Measurements from ENCODE around the gene SKAP1. TPM values are rescaled to one million over a fixed set of nuclear protein-coding genes. Genes with fewer than 3 reads are reported as not detected.
A peak's percentile ranks its signal among the peaks of the same experiment; 100 is the strongest.
"Not testable (repeated sequence)": the region's sequence is repeated elsewhere in the genome, so short reads cannot be mapped to it uniquely, and the experiment has no call there.

The SKAP1 gene
- total RNA-seq, 1 donor from 2014 or later = not detected

DNA sequence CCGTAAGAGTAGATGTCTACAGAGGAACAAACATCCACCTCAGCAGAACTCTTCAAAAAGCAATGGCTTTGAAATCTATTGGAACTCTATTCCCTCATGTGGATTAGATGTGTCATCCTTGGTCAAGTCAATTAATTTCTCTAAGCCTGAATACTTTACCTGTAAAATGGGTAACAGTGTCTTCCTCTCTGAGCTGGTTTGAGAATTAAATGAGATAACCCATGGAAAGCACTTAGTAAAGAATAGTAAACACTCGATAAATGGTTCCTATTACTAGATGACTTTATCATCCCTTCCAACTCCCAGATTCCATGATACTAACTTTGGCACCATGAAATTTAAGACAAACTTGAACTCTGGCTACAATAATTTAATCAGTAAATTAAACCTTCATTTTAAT lies 89.1 kb downstream of the SKAP1 start:
- H3K27ac Mint-ChIP-seq (ENCODE audit: unreplicated experiment) = no peak overlapping the region
- TF ChIP-seq, protein P1, sequence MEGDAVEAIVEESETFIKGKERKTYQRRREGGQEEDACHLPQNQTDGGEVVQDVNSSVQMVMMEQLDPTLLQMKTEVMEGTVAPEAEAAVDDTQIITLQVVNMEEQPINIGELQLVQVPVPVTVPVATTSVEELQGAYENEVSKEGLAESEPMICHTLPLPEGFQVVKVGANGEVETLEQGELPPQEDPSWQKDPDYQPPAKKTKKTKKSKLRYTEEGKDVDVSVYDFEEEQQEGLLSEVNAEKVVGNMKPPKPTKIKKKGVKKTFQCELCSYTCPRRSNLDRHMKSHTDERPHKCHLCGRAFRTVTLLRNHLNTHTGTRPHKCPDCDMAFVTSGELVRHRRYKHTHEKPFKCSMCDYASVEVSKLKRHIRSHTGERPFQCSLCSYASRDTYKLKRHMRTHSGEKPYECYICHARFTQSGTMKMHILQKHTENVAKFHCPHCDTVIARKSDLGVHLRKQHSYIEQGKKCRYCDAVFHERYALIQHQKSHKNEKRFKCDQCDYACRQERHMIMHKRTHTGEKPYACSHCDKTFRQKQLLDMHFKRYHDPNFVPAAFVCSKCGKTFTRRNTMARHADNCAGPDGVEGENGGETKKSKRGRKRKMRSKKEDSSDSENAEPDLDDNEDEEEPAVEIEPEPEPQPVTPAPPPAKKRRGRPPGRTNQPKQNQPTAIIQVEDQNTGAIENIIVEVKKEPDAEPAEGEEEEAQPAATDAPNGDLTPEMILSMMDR (IDR thresholded peaks at IDR 0.05; ENCODE audit: partially characterized antibody, unreplicated experiment) = no peak
- no peaks in the 10 kb centered on the region for H3K27me3 Mint-ChIP-seq (ENCODE audit: unreplicated experiment)
- H3K9me3 Mint-ChIP-seq (ENCODE audit: unreplicated experiment) = no peaks in the 10 kb centered on the region
- no peak overlapping the region for H3K4me3 Mint-ChIP-seq (ENCODE audit: unreplicated experiment)
- no peaks in the 10 kb centered on the region for H3K36me3 Mint-ChIP-seq (ENCODE audit: unreplicated experiment)
- DNase-seq = no peak
- H3K4me1 Mint-ChIP-seq (ENCODE audit: low read depth, unreplicated experiment) = no peaks in the 10 kb centered on the region

DNA sequence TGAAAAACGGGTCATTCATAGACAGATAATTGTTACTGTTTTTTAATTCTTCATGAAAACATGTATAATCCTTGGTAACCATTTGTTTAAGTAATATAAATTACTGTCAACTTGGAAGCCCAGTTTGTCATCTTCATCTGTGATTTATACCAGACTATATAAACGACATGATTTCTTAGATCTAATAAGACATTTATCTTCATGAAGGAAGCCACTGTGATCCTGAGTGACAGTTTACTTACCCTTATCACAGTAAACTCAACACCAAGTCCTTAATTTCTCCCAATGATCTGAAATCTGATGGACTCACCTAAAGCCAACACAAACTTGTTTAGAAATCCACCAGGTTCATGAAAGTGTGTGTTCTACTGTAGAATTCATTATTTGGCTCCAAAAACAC lies 91.3 kb downstream of the SKAP1 start:
- TF ChIP-seq, protein P1 (IDR thresholded peaks at IDR 0.05; ENCODE audit: partially characterized antibody, unreplicated experiment) = no peak
- Mint-ChIP-seq H3K4me3 (ENCODE audit: unreplicated experiment) (no peak overlapping the region), H3K27me3 (ENCODE audit: unreplicated experiment) (no peaks in the 10 kb centered on the region)

DNA sequence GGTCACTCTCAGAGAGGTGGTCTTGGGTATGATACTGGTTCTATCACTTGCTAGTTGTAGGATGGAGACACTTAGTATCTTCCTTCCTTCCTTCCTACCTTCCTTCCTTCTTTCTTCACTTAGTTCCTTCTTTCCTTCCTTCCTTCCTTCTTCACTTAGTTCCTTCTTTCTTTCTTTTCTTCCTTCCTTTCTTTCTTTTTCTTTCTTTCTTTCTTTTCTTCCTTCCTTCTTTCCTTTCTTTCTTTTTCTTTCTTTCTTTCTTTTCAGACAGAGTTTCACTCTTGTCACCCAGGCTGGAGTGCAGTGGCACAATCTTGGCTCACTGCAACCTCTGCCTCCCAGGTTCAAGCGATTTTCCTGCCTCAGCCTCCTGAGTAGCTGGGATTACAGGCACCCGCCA lies 92.1 kb downstream of the SKAP1 start:
- H3K36me3 Mint-ChIP-seq (ENCODE audit: unreplicated experiment); H3K27ac Mint-ChIP-seq (ENCODE audit: unreplicated experiment); H3K9me3 Mint-ChIP-seq (ENCODE audit: unreplicated experiment); DNase-seq; H3K4me3 Mint-ChIP-seq (ENCODE audit: unreplicated experiment); H3K27me3 Mint-ChIP-seq (ENCODE audit: unreplicated experiment); H3K4me1 Mint-ChIP-seq (ENCODE audit: low read depth, unreplicated experiment): not testable (repeated sequence)

More for the DNA sequence above, 91.3 kb downstream of the SKAP1 start:
- H3K9me3 Mint-ChIP-seq (ENCODE audit: unreplicated experiment) = no peaks in the 10 kb centered on the region
- H3K36me3 Mint-ChIP-seq (ENCODE audit: unreplicated experiment) = no peaks in the 10 kb centered on the region
- no peak overlapping the region for H3K27ac Mint-ChIP-seq (ENCODE audit: unreplicated experiment)
- DNase-seq = no peak
- H3K4me1 Mint-ChIP-seq (ENCODE audit: low read depth, unreplicated experiment) = no peaks in the 10 kb centered on the region

DNA sequence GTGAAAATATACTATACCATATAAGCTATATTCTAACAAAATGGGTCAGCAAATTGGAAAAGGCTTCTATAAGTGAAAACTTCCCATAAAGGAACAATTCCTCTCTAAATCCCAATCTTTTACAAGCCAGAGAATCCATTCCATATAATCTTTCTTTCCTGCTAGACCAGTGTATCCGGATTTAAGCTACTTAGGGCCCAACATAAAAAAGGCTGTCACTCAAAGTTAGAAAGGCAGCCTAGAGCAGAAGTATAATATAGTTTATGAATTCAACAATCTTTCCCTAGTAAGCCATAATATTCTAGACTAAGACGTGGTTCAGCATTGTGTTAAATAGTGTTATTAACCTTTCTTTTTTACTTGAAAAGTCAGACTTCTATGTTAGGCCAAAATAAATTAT lies 93.0 kb downstream of the SKAP1 start:
- no peaks in the 10 kb centered on the region for H3K27me3 Mint-ChIP-seq (ENCODE audit: unreplicated experiment)
- no peak overlapping the region for H3K27ac Mint-ChIP-seq (ENCODE audit: unreplicated experiment)

DNA sequence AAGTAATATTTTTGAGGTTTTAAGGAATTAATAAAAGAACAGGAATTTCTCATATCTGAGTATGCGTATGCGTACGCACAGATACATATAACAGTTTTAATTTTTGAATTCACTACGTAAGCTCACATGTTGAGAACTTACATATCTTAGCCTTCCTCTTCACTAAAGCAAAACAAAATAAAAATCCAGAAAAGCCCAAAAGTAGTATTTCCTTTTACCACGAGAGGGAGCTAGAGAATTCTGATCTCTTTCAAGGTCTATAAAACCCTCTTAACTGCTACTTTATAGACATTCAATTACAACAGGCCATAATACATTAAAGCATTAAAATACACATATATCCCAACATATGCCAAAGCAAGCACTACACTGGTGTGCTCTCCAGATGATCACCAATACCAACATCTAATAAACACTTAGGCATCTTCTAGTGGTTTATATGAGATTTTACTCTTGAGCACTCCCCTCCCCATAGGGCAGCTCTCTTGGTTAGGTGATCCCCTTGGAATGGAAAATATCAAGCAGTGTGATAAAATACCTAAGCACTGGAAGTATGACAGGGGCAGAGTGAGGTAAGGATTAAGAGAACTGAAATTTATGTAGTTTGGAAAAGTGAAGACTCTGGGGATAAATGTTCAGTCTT lies 94.0 kb downstream of the SKAP1 start:
- DNase-seq = no peak
- Mint-ChIP-seq H3K4me1 (ENCODE audit: low read depth, unreplicated experiment) (no peaks in the 10 kb centered on the region), H3K27ac (ENCODE audit: unreplicated experiment) (no peak overlapping the region), H3K27me3 (ENCODE audit: unreplicated experiment) (no peaks in the 10 kb centered on the region), H3K4me3 (ENCODE audit: unreplicated experiment) (no peak overlapping the region), H3K36me3 (ENCODE audit: unreplicated experiment) (no peaks in the 10 kb centered on the region), H3K9me3 (ENCODE audit: unreplicated experiment) (no peaks in the 10 kb centered on the region)
- TF ChIP-seq, protein P1 (IDR thresholded peaks at IDR 0.05; ENCODE audit: partially characterized antibody, unreplicated experiment) = peak; percentile 85

More for the DNA sequence above, 93.0 kb downstream of the SKAP1 start:
- Mint-ChIP-seq H3K4me1 (ENCODE audit: low read depth, unreplicated experiment) (no peaks in the 10 kb centered on the region), H3K9me3 (ENCODE audit: unreplicated experiment) (no peaks in the 10 kb centered on the region), H3K36me3 (ENCODE audit: unreplicated experiment) (no peaks in the 10 kb centered on the region), H3K4me3 (ENCODE audit: unreplicated experiment) (no peak overlapping the region)
- TF ChIP-seq, protein P1 (IDR thresholded peaks at IDR 0.05; ENCODE audit: partially characterized antibody, unreplicated experiment) = no peak
- DNase-seq = no peak
